OCI-LY3 (cell line): ENCODE measurements around the gene PPP2R2B.

Experiments used
- CTCF ChIP-seq: fragments of 200-600, 300-600 bp; sonication (generic); IDR thresholded peaks from 2 replicates; pipeline ENCODE4 v1.5.1; 2014; ENCODE audit warnings: antibody characterized with exemption, low read length, low read depth
- EZH2phosphoT487 ChIP-seq: fragments of 200-600 bp; shearing (Covaris generic); IDR thresholded peaks from 2 replicates; pipeline ENCODE4 v1.6.1; 2018; ENCODE audit warnings: antibody characterized with exemption, mixed run types, low read depth

GRCh38 chr5:146560205-146560812 lies 318.2 kb downstream of the PPP2R2B start:
- TF ChIP-seq CTCF (no peak), EZH2phosphoT487 (no peak)
